ENCODE data around the gene AIRE.

GRCh38 chr21:44305691-44306090, 20.0 kb downstream of the AIRE start:
- TF ChIP-seq POLR2AphosphoS5 (IDR thresholded peaks at IDR 0.05; ENCODE audit: borderline replicate concordance, low read depth, low read length): no peak
- TF ChIP-seq EZH2 (IDR thresholded peaks at IDR 0.05): no peak
- no peak for TF ChIP-seq FOXP2 (optimal IDR thresholded peaks at IDR 0.05; ENCODE audit: control extremely low read depth, extremely low read length, insufficient read depth)

All from SK-N-MC (cell line).